Lower lobe of right lung (tissue), 2 donors: Measurements from ENCODE around the gene OGFR. TPM values are rescaled to one million over a fixed set of nuclear protein-coding genes. Genes with fewer than 3 reads are reported as not detected.

Experiments used
- ATAC-seq, 2 donors: fragments of 200-7000 bp; cut with Tn5 transposase; one replicate each; pipeline ENCODE4 v1.9.1; 2020 to 2022; ENCODE audit warnings: mild to moderate bottlenecking in 2 of 2, moderate library complexity in 2 of 2
- DNase-seq: peaks from one replicate; pipeline ENCODE4 v3.0.0-alpha.2; 2020
- H3K27ac ChIP-seq: fragments of 200-600 bp; one replicate; pipeline ENCODE4 v1.8.0; 2022
- H3K27me3 ChIP-seq: fragments of 200-600 bp; one replicate; pipeline ENCODE4 v1.8.0; 2022; ENCODE audit warnings: low read depth
- H3K36me3 ChIP-seq: fragments of 200-600 bp; one replicate; pipeline ENCODE4 v1.8.0; 2022; ENCODE audit warnings: mild to moderate bottlenecking
- H3K4me1 ChIP-seq: fragments of 200-600 bp; one replicate; pipeline ENCODE4 v1.8.0; 2022
- H3K4me3 ChIP-seq: fragments of 200-600 bp; one replicate; pipeline ENCODE4 v1.8.0; 2022; ENCODE audit warnings: mild to moderate bottlenecking
- H3K9me3 ChIP-seq: fragments of 200-600 bp; one replicate; pipeline ENCODE4 v1.8.0; 2022
- CTCF ChIP-seq: fragments of 200-600 bp; IDR thresholded peaks from one replicate; pipeline ENCODE4 v1.8.0; 2022; ENCODE audit warnings: antibody characterized with exemption, mild to moderate bottlenecking
- intact Hi-C: fragments of 100-400 bp; cut with DNase I; formaldehyde crosslinking; loops from one replicate; pipeline ENCODE4 v1.11.0; 2022
- total RNA-seq: library from RNA; stranded (reverse); fragmentation: NEBNext Ultra II Directional; extraction: Animal tissue kit (Norgen Biotek cat#: 25700); gene quantifications from one replicate; pipeline ENCODE4 v1.2.1, GENCODE V29; 2021
- donor health status: DM: no; HTN: yes; CAD: no; lungs with severe emphysema.

Gene OGFR
- total RNA-seq, 1 donor from 2014 or later, result 69.4 TPM

GRCh38 chr20:62785393-62785792, 19.2 kb upstream of the OGFR start:
- ATAC-seq (no peak), DNase-seq (no peak)
- no peaks in the 10 kb centered on the region for H3K4me1 ChIP-seq
- intact Hi-C loops, result no loop called here
- no peaks in the 10 kb centered on the region for H3K36me3 ChIP-seq
- no peak for TF ChIP-seq CTCF
- H3K9me3 ChIP-seq, result no peaks in the 10 kb centered on the region
- H3K27me3 ChIP-seq, result peaks cover 14% of the 10 kb centered on the region
- H3K4me3 ChIP-seq, result no peak overlapping the region
- H3K27ac ChIP-seq, result no peak overlapping the region

- no peak for TF ChIP-seq CTCF
- Histone ChIP-seq H3K36me3 (no peaks in the 10 kb centered on the region), H3K9me3 (no peaks in the 10 kb centered on the region), H3K27ac (no peak overlapping the region), H3K4me1 (peaks cover under 1% of the 10 kb centered on the region), H3K4me3 (no peak overlapping the region), H3K27me3 (peaks cover 14% of the 10 kb centered on the region)
- no peak for DNase-seq
- intact Hi-C loops, result no loop called here
- no peak for ATAC-seq
Observed at GRCh38 chr20:62786157-62786556, 18.5 kb upstream of the OGFR start.

DNA sequence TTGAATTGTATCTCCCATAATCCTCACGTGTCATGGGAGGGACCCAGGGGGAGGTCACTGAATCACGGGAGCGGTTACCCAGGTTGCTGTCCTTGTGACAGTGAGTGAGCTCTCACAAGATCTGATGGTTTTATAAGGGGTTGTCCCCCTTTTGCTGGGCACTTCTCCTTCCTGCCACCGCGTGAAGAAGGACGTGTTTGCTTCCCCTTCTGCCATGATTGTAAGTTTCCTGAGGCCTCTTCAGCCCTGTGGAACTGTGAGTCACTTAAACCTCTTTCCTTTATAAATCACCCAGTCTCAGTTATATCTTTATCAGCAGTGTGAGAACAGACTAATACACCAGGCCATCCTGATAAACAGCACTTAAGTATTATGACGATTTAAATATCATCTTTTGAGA, 17.3 kb upstream of the OGFR start:
- H3K36me3 ChIP-seq, result no peaks in the 10 kb centered on the region
- intact Hi-C loops, result no loop called here
- ATAC-seq (no peak), DNase-seq (no peak)
- peaks cover 14% of the 10 kb centered on the region for H3K27me3 ChIP-seq
- no peak overlapping the region for H3K4me3 ChIP-seq
- H3K9me3 ChIP-seq, result no peaks in the 10 kb centered on the region
- H3K4me1 ChIP-seq, result peaks cover 9% of the 10 kb centered on the region
- no peak overlapping the region for H3K27ac ChIP-seq
- TF ChIP-seq CTCF, result no peak

- ATAC-seq (no peak), DNase-seq (no peak)
- Histone ChIP-seq H3K4me3 (no peak overlapping the region), H3K27me3 (peaks cover 14% of the 10 kb centered on the region), H3K27ac (no peak overlapping the region), H3K9me3 (no peaks in the 10 kb centered on the region), H3K4me1 (peaks cover 9% of the 10 kb centered on the region), H3K36me3 (no peaks in the 10 kb centered on the region)
- no peak for TF ChIP-seq CTCF
- intact Hi-C loops, result no loop called here
Observed at GRCh38 chr20:62787866-62788265, 16.8 kb upstream of the OGFR start.

- Histone ChIP-seq H3K27me3 (peaks cover 14% of the 10 kb centered on the region), H3K36me3 (no peaks in the 10 kb centered on the region), H3K27ac (no peak overlapping the region), H3K4me3 (no peak overlapping the region), H3K4me1 (peaks cover 13% of the 10 kb centered on the region), H3K9me3 (no peaks in the 10 kb centered on the region)
- DNase-seq, result no peak
- intact Hi-C loops, result no loop called here
- ATAC-seq, result no peak
- no peak for TF ChIP-seq CTCF
Observed at GRCh38 chr20:62788607-62789006, 16.0 kb upstream of the OGFR start.

DNA sequence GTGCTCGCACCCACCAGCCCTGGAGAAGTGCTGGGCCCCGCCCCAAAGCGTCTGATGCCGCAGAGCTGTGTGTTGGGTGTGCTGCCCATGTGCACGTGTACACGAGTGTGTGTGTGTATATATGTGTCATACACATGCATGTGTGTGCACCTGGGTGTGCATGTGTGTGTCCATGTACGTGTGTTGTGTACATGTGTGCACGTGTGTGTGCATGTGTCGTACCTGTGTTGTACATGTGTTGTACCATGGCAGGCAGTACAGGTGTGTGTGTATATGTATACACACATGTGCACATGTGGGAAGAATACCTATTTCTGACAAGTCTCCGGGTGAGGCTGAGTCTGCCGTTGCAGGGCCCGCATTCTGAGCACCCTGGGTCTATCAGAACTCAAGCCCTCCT, 14.6 kb upstream of the OGFR start:
- Histone ChIP-seq H3K9me3 (no peaks in the 10 kb centered on the region), H3K36me3 (no peaks in the 10 kb centered on the region), H3K4me1 (peaks cover 23% of the 10 kb centered on the region), H3K27me3 (peaks cover 14% of the 10 kb centered on the region), H3K27ac (no peak overlapping the region), H3K4me3 (no peak overlapping the region)
- no peak for TF ChIP-seq CTCF
- no peak for DNase-seq
- intact Hi-C loops, result no loop called here
- ATAC-seq, result no peak
